Smooth muscle cell (in vitro differentiated cells): ENCODE measurements around the gene EIF1. TPM values are rescaled to one million over a fixed set of nuclear protein-coding genes. Genes with fewer than 3 reads are reported as not detected.

Experiments used
- DNase-seq: peaks from one replicate; lab custom pipeline; 2025; ENCODE audit not compliant: unreplicated experiment; lab: John Stamatoyannopoulos, UW
- H2AFZ ChIP-seq: fragments of 200-600 bp; sonication (generic); 2 replicates; pipeline ENCODE4 v1.6.0; 2016; ENCODE audit warnings: antibody characterized with exemption, low read depth, mild to moderate bottlenecking
- H3F3A ChIP-seq: fragments of 200-600 bp; sonication (generic); 2 replicates; pipeline ENCODE4 v1.6.0; 2017; ENCODE audit warnings: antibody characterized with exemption, low read depth
- H3K27ac ChIP-seq: fragments of 200-600 bp; sonication (generic); 2 replicates; pipeline ENCODE4 v1.5.1; 2016; ENCODE audit warnings: low read depth, mild to moderate bottlenecking
- H3K27me3 ChIP-seq: fragments of 200-600 bp; sonication (generic); 2 replicates; pipeline ENCODE4 v1.6.1; 2016; ENCODE audit warnings: low read depth, mild to moderate bottlenecking
- H3K36me3 ChIP-seq: fragments of 200-600 bp; sonication (generic); 2 replicates; pipeline ENCODE4 v1.5.1; 2016; ENCODE audit warnings: low read depth
- H3K4me1 ChIP-seq: fragments of 200-600 bp; sonication (generic); 2 replicates; pipeline ENCODE4 v1.5.1; 2016; ENCODE audit warnings: low read depth
- H3K4me2 ChIP-seq: fragments of 200-600 bp; sonication (generic); 2 replicates; pipeline ENCODE4 v1.6.0; 2016; ENCODE audit warnings: mild to moderate bottlenecking
- H3K4me3 ChIP-seq: fragments of 200-600 bp; sonication (generic); 2 replicates; pipeline ENCODE4 v1.5.1; 2016; ENCODE audit warnings: mild to moderate bottlenecking
- H3K79me2 ChIP-seq: fragments of 200-600 bp; sonication (generic); 2 replicates; pipeline ENCODE4 v1.6.0; 2016; ENCODE audit warnings: low read depth, mild to moderate bottlenecking
- H3K9ac ChIP-seq: fragments of 200-600 bp; sonication (generic); 2 replicates; pipeline ENCODE4 v1.6.0; 2016; ENCODE audit warnings: low read depth
- H3K9me3 ChIP-seq: fragments of 200-600 bp; sonication (generic); replicated peaks from 2 replicates; pipeline ENCODE4 v1.5.1; 2016; ENCODE audit warnings: low read depth
- H4K20me1 ChIP-seq: fragments of 200-600 bp; sonication (generic); 2 replicates; pipeline ENCODE4 v1.6.0; 2016; ENCODE audit warnings: low read depth
- CTCF ChIP-seq: fragments of 200-600 bp; sonication (generic); IDR thresholded peaks from 2 replicates; pipeline ENCODE4 v1.5.1; 2017; ENCODE audit warnings: borderline replicate concordance, mild to moderate bottlenecking, antibody characterized with exemption; ENCODE audit not compliant: insufficient read depth, poor library complexity, severe bottlenecking
- WGBS: methylation state at CpG from one replicate; pipeline ENCODE4 v1.1.7; 2016; ENCODE audit warnings: low lambda C conversion rate; 5-methylcytosine and 5-hydroxymethylcytosine counted together
- polyA plus RNA-seq: library from polyadenylated mRNA; unstranded; fragments of >200 nt; fragmentation: Nextera tagmentation; extraction: Ambion mirVana; gene quantifications from 2 replicates; pipeline ENCODE4 v1.2.1, GENCODE V29; 2016
- total RNA-seq: library from RNA; depleted of rRNA; stranded (reverse); fragments of >200 nt; gene quantifications from 2 replicates; pipeline ENCODE4 v1.2.3, GENCODE V29; 2014

The EIF1 gene
- total and polyA plus RNA-seq, 2 experiments from 2014 or later: 360 to 1,301 TPM

GRCh38 chr17:41692722-41693521 lies 4.2 kb downstream of the EIF1 start:
- no peak overlapping the region for H3K4me3 ChIP-seq
- DNase-seq: no peak
- no peak overlapping the region for H3K9ac ChIP-seq
- no peak for TF ChIP-seq CTCF
- H3K79me2 ChIP-seq: peaks cover 29% of the 10 kb centered on the region
- peaks cover 13% of the 10 kb centered on the region for H3K4me1 ChIP-seq
- no peak overlapping the region for H3K4me2 ChIP-seq
- H2AFZ ChIP-seq: no peak overlapping the region
- WGBS: 96% methylated on average over 11 of the region's 11 CpGs
- H4K20me1 ChIP-seq: peaks cover 56% of the 10 kb centered on the region
- peaks cover 51% of the 10 kb centered on the region for H3F3A ChIP-seq
- H3K36me3 ChIP-seq: peaks cover 22% of the 10 kb centered on the region
- H3K27ac ChIP-seq: peak overlapping the region; percentile 100
- no peaks in the 10 kb centered on the region for H3K9me3 ChIP-seq
- no peaks in the 10 kb centered on the region for H3K27me3 ChIP-seq

GRCh38 chr17:41695134-41695661 lies 6.5 kb downstream of the EIF1 start:
- Histone ChIP-seq H3K27me3 (no peaks in the 10 kb centered on the region), H2AFZ (no peak overlapping the region), H3K79me2 (peaks cover 19% of the 10 kb centered on the region), H3K27ac (no peak overlapping the region), H3K4me3 (no peak overlapping the region), H3F3A (peaks cover 43% of the 10 kb centered on the region), H3K4me2 (no peak overlapping the region), H3K9me3 (no peaks in the 10 kb centered on the region), H4K20me1 (peaks cover 41% of the 10 kb centered on the region), H3K4me1 (peaks cover 7% of the 10 kb centered on the region), H3K9ac (no peak overlapping the region), H3K36me3 (peaks cover 19% of the 10 kb centered on the region)
- no peak for TF ChIP-seq CTCF
- no peak for DNase-seq
- 86% methylated on average over 7 of the region's 7 CpGs for WGBS

- Histone ChIP-seq H3K4me1 (no peaks in the 10 kb centered on the region), H3K36me3 (peaks cover 9% of the 10 kb centered on the region), H3K79me2 (peaks cover 9% of the 10 kb centered on the region), H3F3A (peaks cover 33% of the 10 kb centered on the region), H3K4me3 (no peak overlapping the region), H3K9me3 (no peaks in the 10 kb centered on the region), H2AFZ (no peak overlapping the region), H3K27me3 (no peaks in the 10 kb centered on the region), H4K20me1 (peaks cover 32% of the 10 kb centered on the region), H3K4me2 (no peak overlapping the region), H3K27ac (no peak overlapping the region), H3K9ac (no peak overlapping the region)
- WGBS: 65% methylated on average over 11 of the region's 11 CpGs
- TF ChIP-seq CTCF: peak; percentile 80
- no peak for DNase-seq
These were observed 7.5 kb downstream of the EIF1 start for GRCh38 chr17:41695954-41696757.
